ENCODE results near the gene GCNT1. TPM values are rescaled to one million over a fixed set of nuclear protein-coding genes. Genes with fewer than 3 reads are reported as not detected.
"Not testable (repeated sequence)": the region's sequence is repeated elsewhere in the genome, so short reads cannot be mapped to it uniquely, and the experiment has no call there.

Gene GCNT1
- polyA plus RNA-seq, 1 of the 3 experiments (the other 2 are of a cell fraction), result 0.76 TPM

DNA sequence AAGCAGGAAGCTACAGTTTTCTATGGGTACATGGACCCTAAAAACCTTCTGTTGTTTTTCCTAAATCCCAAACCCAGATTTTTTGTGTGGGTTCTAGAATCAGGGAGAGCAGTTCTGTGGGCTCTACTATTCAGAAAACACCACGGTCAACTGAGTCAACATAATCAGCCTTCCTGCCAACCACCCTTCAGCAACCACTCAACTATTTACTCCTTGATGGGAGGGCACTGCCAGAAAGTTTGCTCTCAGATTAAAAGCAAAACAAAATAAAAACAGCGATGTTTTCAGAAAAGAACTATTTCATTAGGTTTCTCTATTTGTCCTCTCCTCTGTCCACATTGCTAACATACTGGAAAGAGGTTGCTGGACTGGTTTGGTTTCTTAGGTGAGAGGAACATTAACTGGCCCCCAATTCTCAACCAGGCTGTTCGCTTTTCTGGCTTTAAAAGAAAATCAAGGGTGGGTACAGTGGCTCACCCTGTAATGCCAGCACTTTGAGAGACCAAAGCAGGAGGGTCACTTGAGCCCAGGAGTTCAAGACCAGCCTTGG, 72.3 kb downstream of the GCNT1 start:
- Histone ChIP-seq H4K20me1 (ENCODE audit: insufficient read depth) (no peaks in the 10 kb centered on the region), H3K27ac (ENCODE audit: low read depth in 2 of 2, low read length in 1 of 2) (no peak overlapping the region), H3F3A (replicated peaks; ENCODE audit: insufficient read depth) (no peaks in the 10 kb centered on the region), H3K36me3 (replicated peaks in 1 of 2; ENCODE audit: control insufficient read depth in 1 of 2, insufficient read depth in 2 of 2, low read length in 1 of 2) (no peaks in the 10 kb centered on the region), H2AFZ (ENCODE audit: low read depth) (no peak overlapping the region), H3K9ac (no peak overlapping the region), H3K27me3 (ENCODE audit: insufficient read depth) (peaks cover 38% of the 10 kb centered on the region; the same call in 1 of the 2 replicates), H3K4me2 (0 out of 2 replicates have a peak overlapping the region, but pooled peaks have one; percentile 1), H3K4me3 (ENCODE audit: low read depth in 2 of 2, low read length in 1 of 2) (no peak overlapping the region), H3K9me3 (no peaks in the 10 kb centered on the region), H3K9me2 (no peaks in the 10 kb centered on the region), H3K4me1 (ENCODE audit: control insufficient read depth in 1 of 2, insufficient read depth in 2 of 2, low read depth in 1 of 2, low read length in 1 of 2) (no peaks in the 10 kb centered on the region), H3K79me2 (ENCODE audit: insufficient read depth) (no peaks in the 10 kb centered on the region)
- WGBS (ENCODE audit: low lambda C conversion rate), result 14% methylated on average over 3 of the region's 3 CpGs
- DNase-seq, result no peak
- ChIA-PET CTCF (no interaction called here), POLR2A (no interaction called here)
- TF ChIP-seq NFIC (IDR thresholded peaks at IDR 0.05; ENCODE audit: borderline replicate concordance) (no peak), YY1 (IDR thresholded peaks at IDR 0.05; ENCODE audit: low read depth) (no peak), RAD21 (IDR thresholded peaks at IDR 0.05; ENCODE audit: low read length) (no peak), FOXJ3 (CRISPR knock-in tag; IDR thresholded peaks at IDR 0.05) (no peak), TCF12 (IDR thresholded peaks at IDR 0.05) (no peak), TAF1 (IDR thresholded peaks at IDR 0.05; ENCODE audit: borderline replicate concordance, low read depth, low read length) (no peak), TEAD4 (IDR thresholded peaks at IDR 0.05; ENCODE audit: borderline replicate concordance, insufficient read depth) (no peak)
- TF ChIP-seq, protein P1, sequence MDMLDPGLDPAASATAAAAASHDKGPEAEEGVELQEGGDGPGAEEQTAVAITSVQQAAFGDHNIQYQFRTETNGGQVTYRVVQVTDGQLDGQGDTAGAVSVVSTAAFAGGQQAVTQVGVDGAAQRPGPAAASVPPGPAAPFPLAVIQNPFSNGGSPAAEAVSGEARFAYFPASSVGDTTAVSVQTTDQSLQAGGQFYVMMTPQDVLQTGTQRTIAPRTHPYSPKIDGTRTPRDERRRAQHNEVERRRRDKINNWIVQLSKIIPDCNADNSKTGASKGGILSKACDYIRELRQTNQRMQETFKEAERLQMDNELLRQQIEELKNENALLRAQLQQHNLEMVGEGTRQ (IDR thresholded peaks at IDR 0.05; ENCODE audit: borderline replicate concordance, low read depth, low read length), result no peak
- TF ChIP-seq, protein P2, sequence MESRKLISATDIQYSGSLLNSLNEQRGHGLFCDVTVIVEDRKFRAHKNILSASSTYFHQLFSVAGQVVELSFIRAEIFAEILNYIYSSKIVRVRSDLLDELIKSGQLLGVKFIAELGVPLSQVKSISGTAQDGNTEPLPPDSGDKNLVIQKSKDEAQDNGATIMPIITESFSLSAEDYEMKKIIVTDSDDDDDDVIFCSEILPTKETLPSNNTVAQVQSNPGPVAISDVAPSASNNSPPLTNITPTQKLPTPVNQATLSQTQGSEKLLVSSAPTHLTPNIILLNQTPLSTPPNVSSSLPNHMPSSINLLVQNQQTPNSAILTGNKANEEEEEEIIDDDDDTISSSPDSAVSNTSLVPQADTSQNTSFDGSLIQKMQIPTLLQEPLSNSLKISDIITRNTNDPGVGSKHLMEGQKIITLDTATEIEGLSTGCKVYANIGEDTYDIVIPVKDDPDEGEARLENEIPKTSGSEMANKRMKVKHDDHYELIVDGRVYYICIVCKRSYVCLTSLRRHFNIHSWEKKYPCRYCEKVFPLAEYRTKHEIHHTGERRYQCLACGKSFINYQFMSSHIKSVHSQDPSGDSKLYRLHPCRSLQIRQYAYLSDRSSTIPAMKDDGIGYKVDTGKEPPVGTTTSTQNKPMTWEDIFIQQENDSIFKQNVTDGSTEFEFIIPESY (IDR thresholded peaks at IDR 0.05; ENCODE audit: borderline replicate concordance, low read depth), result no peak

DNA sequence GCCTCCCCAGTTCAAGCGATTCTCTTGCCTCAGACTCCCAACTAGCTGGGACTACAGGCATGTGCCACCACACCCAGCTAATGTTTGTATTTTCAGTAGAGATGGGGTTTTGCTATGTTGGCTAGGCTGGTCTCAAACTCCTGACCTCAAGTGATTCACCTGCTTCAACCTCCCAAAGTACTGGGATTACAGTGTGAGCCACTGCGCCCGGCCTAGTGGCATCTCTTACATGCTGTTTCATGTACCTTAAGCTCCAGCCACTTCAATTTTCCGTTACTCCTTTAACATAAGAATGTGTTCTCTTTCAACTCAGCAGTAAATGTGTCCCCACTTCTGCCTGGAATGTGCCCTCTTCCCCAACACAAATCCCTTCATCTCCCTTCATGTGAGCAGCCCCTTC, 73.9 kb downstream of the GCNT1 start:
- DNase-seq; H3K4me1 ChIP-seq (ENCODE audit: control insufficient read depth in 1 of 2, insufficient read depth in 2 of 2, low read depth in 1 of 2, low read length in 1 of 2); POLR2A ChIA-PET; H2AFZ ChIP-seq (ENCODE audit: low read depth); CTCF ChIA-PET; H3K9me2 ChIP-seq; H3K36me3 ChIP-seq (replicated peaks in 1 of 2; ENCODE audit: control insufficient read depth in 1 of 2, insufficient read depth in 2 of 2, low read length in 1 of 2); H3K9ac ChIP-seq; H3K79me2 ChIP-seq (ENCODE audit: insufficient read depth); H4K20me1 ChIP-seq (ENCODE audit: insufficient read depth); H3K4me2 ChIP-seq; H3K9me3 ChIP-seq; H3F3A ChIP-seq (replicated peaks; ENCODE audit: insufficient read depth); H3K4me3 ChIP-seq (ENCODE audit: low read depth in 2 of 2, low read length in 1 of 2); H3K27ac ChIP-seq (ENCODE audit: low read depth in 2 of 2, low read length in 1 of 2): not testable (repeated sequence)
- peaks cover 27% of the 10 kb centered on the region; the same call in 1 of the 2 replicates for H3K27me3 ChIP-seq (ENCODE audit: insufficient read depth)
- WGBS (ENCODE audit: low lambda C conversion rate), result 4% methylated on average over 4 of the region's 4 CpGs

DNA sequence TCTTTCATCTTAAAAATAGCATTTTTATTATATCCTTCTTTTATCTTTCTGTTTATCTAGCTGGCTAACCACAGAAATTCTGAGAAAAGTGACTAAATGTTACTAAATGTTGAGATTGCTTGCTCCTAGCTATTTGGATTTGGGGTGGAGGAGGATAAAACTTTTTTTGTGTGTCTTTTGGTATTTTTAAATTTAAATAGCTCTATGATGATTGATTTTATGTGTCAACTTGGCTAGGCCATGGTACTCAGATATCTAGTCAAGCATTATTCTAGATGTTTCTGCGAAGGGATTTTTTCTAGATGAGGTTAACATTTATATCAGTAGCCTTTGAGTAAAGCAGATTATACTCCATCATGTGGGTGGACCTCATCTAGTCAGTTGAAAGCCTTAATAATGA, 75.0 kb downstream of the GCNT1 start:
- 4% methylated on average over 1 of the region's 1 CpG for WGBS (ENCODE audit: low lambda C conversion rate)
- H3K4me2 ChIP-seq, result no peak overlapping the region
- DNase-seq, result no peak
- ChIA-PET CTCF (no interaction called here), POLR2A (no interaction called here)
- H3K36me3 ChIP-seq (replicated peaks in 1 of 2; ENCODE audit: control insufficient read depth in 1 of 2, insufficient read depth in 2 of 2, low read length in 1 of 2), result no peaks in the 10 kb centered on the region
- H3K4me1 ChIP-seq (ENCODE audit: control insufficient read depth in 1 of 2, insufficient read depth in 2 of 2, low read depth in 1 of 2, low read length in 1 of 2), result no peaks in the 10 kb centered on the region
- no peaks in the 10 kb centered on the region for H3K79me2 ChIP-seq (ENCODE audit: insufficient read depth)
- H3K9me3 ChIP-seq, result no peaks in the 10 kb centered on the region
- H3K27ac ChIP-seq (ENCODE audit: low read depth in 2 of 2, low read length in 1 of 2), result no peak overlapping the region
- no peak overlapping the region for H2AFZ ChIP-seq (ENCODE audit: low read depth)
- H3K27me3 ChIP-seq (ENCODE audit: insufficient read depth), result peaks cover 16% of the 10 kb centered on the region; the same call in 1 of the 2 replicates
- H3F3A ChIP-seq (replicated peaks; ENCODE audit: insufficient read depth), result no peaks in the 10 kb centered on the region
- H3K9ac ChIP-seq, result no peak overlapping the region
- H3K4me3 ChIP-seq (ENCODE audit: low read depth in 2 of 2, low read length in 1 of 2), result no peak overlapping the region
- no peaks in the 10 kb centered on the region for H4K20me1 ChIP-seq (ENCODE audit: insufficient read depth)
- H3K9me2 ChIP-seq, result no peaks in the 10 kb centered on the region
- TF ChIP-seq, protein P3, sequence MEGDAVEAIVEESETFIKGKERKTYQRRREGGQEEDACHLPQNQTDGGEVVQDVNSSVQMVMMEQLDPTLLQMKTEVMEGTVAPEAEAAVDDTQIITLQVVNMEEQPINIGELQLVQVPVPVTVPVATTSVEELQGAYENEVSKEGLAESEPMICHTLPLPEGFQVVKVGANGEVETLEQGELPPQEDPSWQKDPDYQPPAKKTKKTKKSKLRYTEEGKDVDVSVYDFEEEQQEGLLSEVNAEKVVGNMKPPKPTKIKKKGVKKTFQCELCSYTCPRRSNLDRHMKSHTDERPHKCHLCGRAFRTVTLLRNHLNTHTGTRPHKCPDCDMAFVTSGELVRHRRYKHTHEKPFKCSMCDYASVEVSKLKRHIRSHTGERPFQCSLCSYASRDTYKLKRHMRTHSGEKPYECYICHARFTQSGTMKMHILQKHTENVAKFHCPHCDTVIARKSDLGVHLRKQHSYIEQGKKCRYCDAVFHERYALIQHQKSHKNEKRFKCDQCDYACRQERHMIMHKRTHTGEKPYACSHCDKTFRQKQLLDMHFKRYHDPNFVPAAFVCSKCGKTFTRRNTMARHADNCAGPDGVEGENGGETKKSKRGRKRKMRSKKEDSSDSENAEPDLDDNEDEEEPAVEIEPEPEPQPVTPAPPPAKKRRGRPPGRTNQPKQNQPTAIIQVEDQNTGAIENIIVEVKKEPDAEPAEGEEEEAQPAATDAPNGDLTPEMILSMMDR (IDR thresholded peaks at IDR 0.05), result no peak
- no peak for TF ChIP-seq POLR2AphosphoS5 (IDR thresholded peaks at IDR 0.05; ENCODE audit: low read depth, low read length)
- TF ChIP-seq CHD2 (IDR thresholded peaks at IDR 0.05; ENCODE audit: low read length, partially characterized antibody), result no peak
- TF ChIP-seq RCOR1 (IDR thresholded peaks at IDR 0.05; ENCODE audit: low read length), result no peak
- TF ChIP-seq, protein P4, sequence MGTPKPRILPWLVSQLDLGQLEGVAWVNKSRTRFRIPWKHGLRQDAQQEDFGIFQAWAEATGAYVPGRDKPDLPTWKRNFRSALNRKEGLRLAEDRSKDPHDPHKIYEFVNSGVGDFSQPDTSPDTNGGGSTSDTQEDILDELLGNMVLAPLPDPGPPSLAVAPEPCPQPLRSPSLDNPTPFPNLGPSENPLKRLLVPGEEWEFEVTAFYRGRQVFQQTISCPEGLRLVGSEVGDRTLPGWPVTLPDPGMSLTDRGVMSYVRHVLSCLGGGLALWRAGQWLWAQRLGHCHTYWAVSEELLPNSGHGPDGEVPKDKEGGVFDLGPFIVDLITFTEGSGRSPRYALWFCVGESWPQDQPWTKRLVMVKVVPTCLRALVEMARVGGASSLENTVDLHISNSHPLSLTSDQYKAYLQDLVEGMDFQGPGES (IDR thresholded peaks at IDR 0.05; ENCODE audit: low read depth, low read length), result no peak
- no peak for TF ChIP-seq NRF1 (IDR thresholded peaks at IDR 0.05; ENCODE audit: low read depth, low read length)
- TF ChIP-seq, protein P5, sequence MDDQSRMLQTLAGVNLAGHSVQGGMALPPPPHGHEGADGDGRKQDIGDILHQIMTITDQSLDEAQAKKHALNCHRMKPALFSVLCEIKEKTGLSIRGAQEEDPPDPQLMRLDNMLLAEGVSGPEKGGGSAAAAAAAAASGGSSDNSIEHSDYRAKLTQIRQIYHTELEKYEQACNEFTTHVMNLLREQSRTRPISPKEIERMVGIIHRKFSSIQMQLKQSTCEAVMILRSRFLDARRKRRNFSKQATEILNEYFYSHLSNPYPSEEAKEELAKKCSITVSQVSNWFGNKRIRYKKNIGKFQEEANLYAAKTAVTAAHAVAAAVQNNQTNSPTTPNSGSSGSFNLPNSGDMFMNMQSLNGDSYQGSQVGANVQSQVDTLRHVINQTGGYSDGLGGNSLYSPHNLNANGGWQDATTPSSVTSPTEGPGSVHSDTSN (IDR thresholded peaks at IDR 0.05), result no peak

Data from SK-N-SH (cell line).